H1 (cell line): ENCODE results near the gene HTR4.

Experiments
- CHD2 ChIP-seq: IDR thresholded peaks from 2 replicates; pipeline ENCODE4 v1.6.1; 2012; ENCODE audit warnings: low read length, improper control_type of control experiment
- CREB1 ChIP-seq: IDR thresholded peaks from 2 replicates; pipeline ENCODE4 v1.6.1; 2012; ENCODE audit warnings: inconsistent platforms
- CTCF ChIP-seq, 3 experiments: IDR thresholded peaks; 1 replicate in 2 of 3; 2 replicates in 1 of 3; pipeline versions ENCODE4 v1.5.1 to v1.6.1; 2011; ENCODE audit warnings: low read length in 3 of 3, mild to moderate bottlenecking in 3 of 3, inconsistent platforms in 2 of 3, low read depth in 1 of 3, moderate library complexity in 1 of 3; ENCODE audit not compliant: insufficient read depth in 1 of 3; ENCODE audit errors: control extremely low read depth in 1 of 3
- EP300 ChIP-seq, 2 experiments: IDR thresholded peaks; 1 replicate in 1 of 2; 2 replicates in 1 of 2; pipeline ENCODE4 v1.6.1; 2011 to 2012; ENCODE audit warnings: low read depth in 2 of 2, low read length in 2 of 2, mild to moderate bottlenecking in 2 of 2, borderline replicate concordance in 1 of 2, inconsistent platforms in 1 of 2, moderate library complexity in 1 of 2
- HDAC6 ChIP-seq: IDR thresholded peaks from one replicate; pipeline ENCODE4 v1.7.1; 2012; ENCODE audit warnings: low read depth, mild to moderate bottlenecking, inconsistent platforms, low read length, moderate library complexity
- POLR2A ChIP-seq, 2 experiments: IDR thresholded peaks; 1 replicate in 1 of 2; 2 replicates in 1 of 2; pipeline ENCODE4 v1.6.1; 2011; ENCODE audit warnings: low read depth in 2 of 2, low read length in 2 of 2, mild to moderate bottlenecking in 2 of 2; ENCODE audit errors: control extremely low read depth in 1 of 2
- POLR2AphosphoS5 ChIP-seq: IDR thresholded peaks from 2 replicates; pipeline ENCODE4 v1.6.1; 2011; ENCODE audit warnings: low read depth, low read length
- RXRA ChIP-seq: IDR thresholded peaks from 2 replicates; pipeline ENCODE4 v1.6.1; 2011; ENCODE audit warnings: low read depth, mild to moderate bottlenecking, low read length, moderate library complexity; ENCODE audit not compliant: insufficient read depth
- TCF12 ChIP-seq: IDR thresholded peaks from 2 replicates; pipeline ENCODE4 v1.6.1; 2011; ENCODE audit warnings: low read depth, mild to moderate bottlenecking, low read length
- TEAD4 ChIP-seq: IDR thresholded peaks from 2 replicates; pipeline ENCODE4 v1.6.1; 2012; ENCODE audit warnings: low read depth, low read length, inconsistent platforms, mixed read lengths

DNA sequence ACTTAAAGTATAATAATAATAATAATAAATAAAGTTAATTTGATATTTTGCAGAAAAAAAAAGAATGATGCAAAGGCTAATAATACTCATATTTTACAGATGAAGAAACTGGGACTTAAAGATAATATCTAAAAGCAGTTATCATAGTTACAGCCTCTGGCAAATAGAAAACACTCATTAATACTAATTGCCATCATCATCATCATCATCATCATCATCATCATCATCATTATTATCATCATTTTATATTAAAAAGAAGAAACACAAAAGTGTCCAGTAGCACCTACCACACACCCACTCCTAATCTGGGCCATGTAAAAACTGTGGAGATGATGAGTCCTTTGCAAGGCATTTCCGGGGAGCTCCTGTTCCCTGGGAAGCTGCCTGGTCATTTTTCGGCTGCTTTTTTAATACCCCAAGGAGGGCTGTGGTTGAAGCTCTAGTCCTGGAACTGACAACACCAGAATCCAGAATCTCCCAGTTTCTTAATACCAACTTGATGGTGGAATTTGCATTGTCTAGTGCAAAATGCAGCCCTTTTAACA lies 70.8 kb downstream of the HTR4 start:
- TF ChIP-seq HDAC6 (no peak), POLR2AphosphoS5 (no peak), CTCF (IDR thresholded peaks at IDR 0.05; ENCODE audit: control extremely low read depth in 1 of 3, insufficient read depth in 1 of 3, low read depth in 1 of 3, low read length in 3 of 3) (no peak), POLR2A (IDR thresholded peaks at IDR 0.05; ENCODE audit: control extremely low read depth in 1 of 2, low read depth in 2 of 2, low read length in 2 of 2) (no peak), TEAD4 (no peak), CREB1 (no peak), EP300 (IDR thresholded peaks at IDR 0.05; ENCODE audit: borderline replicate concordance in 1 of 2, low read depth in 2 of 2, low read length in 2 of 2) (no peak), RXRA (no peak), TCF12 (no peak), CHD2 (no peak)
